Liver (tissue), 9 donors: Measurements from ENCODE around the gene SEPTIN14. TPM values are rescaled to one million over a fixed set of nuclear protein-coding genes. Genes with fewer than 3 reads are reported as not detected.
A peak's percentile ranks its signal among the peaks of the same experiment; 100 is the strongest.
"Not testable (repeated sequence)": the region's sequence is repeated elsewhere in the genome, so short reads cannot be mapped to it uniquely, and the experiment has no call there.

ENCODE experiments used
- DNase-seq: peaks from one replicate; pipeline ENCODE4 v3.0.0-alpha.2; 2017; ENCODE audit warnings: low spot score
- H3K27ac ChIP-seq, 2 donors: one replicate each; pipeline ENCODE4 v1.7.0; 2013; ENCODE audit warnings: inconsistent platforms in 2 of 2, low read length in 2 of 2, control low read depth in 1 of 2, low read depth in 1 of 2, mild to moderate bottlenecking in 1 of 2
- H3K27me3 ChIP-seq, 4 donors: one replicate each; pipeline versions ENCODE4 v1.6.1 to v1.7.0; 2013; ENCODE audit warnings: low read length in 3 of 4, inconsistent platforms in 1 of 4, mild to moderate bottlenecking in 1 of 4, moderate library complexity in 1 of 4; ENCODE audit not compliant: control insufficient read depth in 4 of 4, insufficient read depth in 4 of 4
- H3K36me3 ChIP-seq, 4 donors: one replicate each; pipeline versions ENCODE4 v1.6.1 to v1.7.0; 2013; ENCODE audit warnings: low read length in 3 of 4, mild to moderate bottlenecking in 3 of 4, low read depth in 1 of 4, moderate library complexity in 1 of 4; ENCODE audit not compliant: control insufficient read depth in 4 of 4, insufficient read depth in 3 of 4
- H3K4me1 ChIP-seq, 4 donors: one replicate each; pipeline versions ENCODE4 v1.6.1 to v1.7.0; 2013; ENCODE audit warnings: low read length in 3 of 4, mild to moderate bottlenecking in 3 of 4, moderate library complexity in 1 of 4; ENCODE audit not compliant: control insufficient read depth in 4 of 4, insufficient read depth in 4 of 4
- H3K4me3 ChIP-seq, 3 donors: one replicate each; pipeline versions ENCODE4 v1.6.1 to v1.7.0; 2013; ENCODE audit warnings: low read length in 3 of 3, control low read depth in 1 of 3, low read depth in 1 of 3, mild to moderate bottlenecking in 1 of 3
- H3K9ac ChIP-seq, 2 donors: one replicate each; pipeline ENCODE4 v1.7.0; 2013; ENCODE audit warnings: low read length in 2 of 2, mild to moderate bottlenecking in 2 of 2, moderate library complexity in 2 of 2, control low read depth in 1 of 2, low read depth in 1 of 2
- H3K9me3 ChIP-seq, 4 donors: one replicate each; pipeline versions ENCODE4 v1.6.1 to v1.7.0; 2013; ENCODE audit warnings: low read length in 3 of 4; ENCODE audit not compliant: control insufficient read depth in 4 of 4
- ATF3 ChIP-seq: IDR thresholded peaks from 2 replicates; pipeline ENCODE4 v1.6.1; 2016; ENCODE audit warnings: antibody characterized with exemption
- CTCF ChIP-seq: fragments of 150-350 bp; IDR thresholded peaks from 2 replicates; pipeline ENCODE4 v1.5.1; 2017; ENCODE audit warnings: improper control_type of control experiment, low read depth, low read length; ENCODE audit not compliant: missing input control
- EGR1 ChIP-seq, 2 donors: IDR thresholded peaks; 2 replicates each; pipeline ENCODE4 v1.6.1; 2016 to 2018; ENCODE audit warnings: antibody characterized with exemption in 2 of 2, low read depth in 2 of 2
- FOXA2 ChIP-seq: IDR thresholded peaks from 2 replicates; pipeline ENCODE4 v1.6.1; 2016; ENCODE audit warnings: antibody characterized with exemption
- GABPA ChIP-seq, 2 donors: IDR thresholded peaks in 1 of 2; conservative IDR thresholded peaks in 1 of 2; 2 replicates each; pipeline ENCODE4 v1.6.1; 2016; ENCODE audit warnings: antibody characterized with exemption in 2 of 2, mild to moderate bottlenecking in 1 of 2, moderate library complexity in 1 of 2
- HNF4A ChIP-seq, 2 donors: conservative IDR thresholded peaks; 2 replicates each; pipeline ENCODE4 v1.6.1; 2016; ENCODE audit warnings: antibody characterized with exemption in 2 of 2, mild to moderate bottlenecking in 2 of 2
- HNF4G ChIP-seq: IDR thresholded peaks from 2 replicates; pipeline ENCODE4 v1.6.1; 2016; ENCODE audit warnings: antibody characterized with exemption
- JUND ChIP-seq, 2 donors: IDR thresholded peaks; 2 replicates each; pipeline ENCODE4 v1.6.1; 2016; ENCODE audit warnings: antibody characterized with exemption in 2 of 2
- MAX ChIP-seq: IDR thresholded peaks from 2 replicates; pipeline ENCODE4 v1.6.1; 2016; ENCODE audit warnings: antibody characterized with exemption
- NR2F2 ChIP-seq: IDR thresholded peaks from 2 replicates; pipeline ENCODE4 v1.6.1; 2016; ENCODE audit warnings: antibody characterized with exemption
- RAD21 ChIP-seq, 2 donors: IDR thresholded peaks; 2 replicates each; pipeline ENCODE4 v1.6.1; 2016; ENCODE audit warnings: antibody characterized with exemption in 2 of 2, mild to moderate bottlenecking in 2 of 2
- RXRA ChIP-seq, 2 donors: IDR thresholded peaks; 2 replicates each; pipeline ENCODE4 v1.6.1; 2017 to 2018; ENCODE audit warnings: antibody characterized with exemption in 2 of 2, mild to moderate bottlenecking in 1 of 2
- SP1 ChIP-seq: IDR thresholded peaks from 2 replicates; pipeline ENCODE4 v1.6.1; 2018; ENCODE audit warnings: antibody characterized with exemption, mild to moderate bottlenecking
- TAF1 ChIP-seq: conservative IDR thresholded peaks from 2 replicates; pipeline ENCODE4 v1.6.1; 2016; ENCODE audit warnings: antibody characterized with exemption, mild to moderate bottlenecking
- YY1 ChIP-seq: IDR thresholded peaks from 2 replicates; pipeline ENCODE4 v1.6.1; 2016; ENCODE audit warnings: antibody characterized with exemption, mild to moderate bottlenecking
- ZBTB33 ChIP-seq: IDR thresholded peaks from 2 replicates; pipeline ENCODE4 v1.6.1; 2016; ENCODE audit warnings: antibody characterized with exemption
- WGBS: extraction: QIAGEN DNeasy Blood & Tissue Kit; methylation state at CpG from one replicate; pipeline ENCODE4 v1.1.7; 2013; 5-methylcytosine and 5-hydroxymethylcytosine counted together
- polyA plus RNA-seq, 2 donors: library from polyadenylated mRNA; stranded (reverse) in 1 of 2; unstranded in 1 of 2; fragments of 200-250 nt in 1 of 2; fragments of >200 nt in 1 of 2; fragmentation: Nextera tagmentation in 1 of 2; extraction: Ambion mirVana in 1 of 2; gene quantifications; one replicate each; pipeline versions ENCODE4 v1.2.1 to v1.2.3, GENCODE V29; 2013 to 2015
- total RNA-seq, 2 donors: library from RNA; depleted of rRNA; stranded (reverse); fragments of >200 nt; gene quantifications; one replicate each; pipeline ENCODE4 v1.2.3, GENCODE V29; 2014
- donor health status: healthy.
- donor health status: healthy.
- donor health status: healthy.
- donor health status: healthy.
- donor health status: healthy.

Gene SEPTIN14
- total and polyA plus RNA-seq, 4 donors = not detected

- TF ChIP-seq GABPA (IDR thresholded peaks at IDR 0.05 in 1 of 2, conservative IDR thresholded peaks at IDR 0.05 in 1 of 2) = no peak
- TF ChIP-seq ATF3 = no peak
- no peak for TF ChIP-seq RAD21 (IDR thresholded peaks at IDR 0.05)
- no peak for TF ChIP-seq CTCF
- no peak for TF ChIP-seq MAX
- no peak for TF ChIP-seq EGR1 (IDR thresholded peaks at IDR 0.05; ENCODE audit: low read depth in 2 of 2)
- TF ChIP-seq RXRA (IDR thresholded peaks at IDR 0.05) = no peak
- TF ChIP-seq HNF4G = no peak
- no peak for TF ChIP-seq ZBTB33
- DNase-seq = no peak
- H3K36me3 ChIP-seq = peaks cover 0 to 2% (median 0%) of the 10 kb centered on the region in 4 donors
These were observed 31.4 kb upstream of the SEPTIN14 start for GRCh38 chr7:55893940-55894339.

GRCh38 chr7:55888378-55888777, 25.8 kb upstream of the SEPTIN14 start:
- Histone ChIP-seq H3K9ac (peak overlapping the region in 1 of 2 donors; percentile 37), H3K4me3 (peak overlapping the region; percentile 69 to 96 (median 76))
- H3K27ac ChIP-seq, DNase-seq, H3K27me3 ChIP-seq, H3K36me3 ChIP-seq, H3K9me3 ChIP-seq, H3K4me1 ChIP-seq: not testable (repeated sequence)
- WGBS = 87% methylated on average over 10 of the region's 10 CpGs

More at GRCh38 chr7:55893940-55894339, 31.4 kb upstream of the SEPTIN14 start:
- H3K27me3 ChIP-seq = no peaks in the 10 kb centered on the region
- H3K27ac ChIP-seq = no peak overlapping the region
- H3K4me1 ChIP-seq = no peaks in the 10 kb centered on the region
- no peaks in the 10 kb centered on the region for H3K9me3 ChIP-seq
- no peak overlapping the region for H3K4me3 ChIP-seq
- H3K9ac ChIP-seq = no peak overlapping the region

GRCh38 chr7:55887821-55888247, 25.3 kb upstream of the SEPTIN14 start:
- peaks cover 0 to 6% (median under 1%) of the 10 kb centered on the region in 4 donors for H3K4me1 ChIP-seq
- H3K36me3 ChIP-seq = no peaks in the 10 kb centered on the region
- peak overlapping the region in 1 of 2 donors; percentile 54 for H3K27ac ChIP-seq
- H3K9ac ChIP-seq = peak overlapping the region; percentile 37 to 77
- no peak for DNase-seq
- TF ChIP-seq SP1 (no peak), GABPA (IDR thresholded peaks at IDR 0.05 in 1 of 2, conservative IDR thresholded peaks at IDR 0.05 in 1 of 2) (no peak), JUND (IDR thresholded peaks at IDR 0.05) (no peak), TAF1 (no peak), YY1 (no peak), RXRA (IDR thresholded peaks at IDR 0.05) (no peak), MAX (no peak), FOXA2 (no peak), EGR1 (IDR thresholded peaks at IDR 0.05; ENCODE audit: low read depth in 2 of 2) (no peak), NR2F2 (no peak), RAD21 (IDR thresholded peaks at IDR 0.05) (no peak), ZBTB33 (no peak), HNF4A (conservative IDR thresholded peaks at IDR 0.05) (no peak), HNF4G (no peak)
- WGBS = under 1% methylated on average over 25 of the region's 38 CpGs
- no peaks in the 10 kb centered on the region for H3K9me3 ChIP-seq
- no peaks in the 10 kb centered on the region for H3K27me3 ChIP-seq
- H3K4me3 ChIP-seq = peak overlapping the region; percentile 69 to 96 (median 76)
